Measurements from ENCODE around the gene SLC25A21. TPM values are rescaled to one million over a fixed set of nuclear protein-coding genes. Genes with fewer than 3 reads are reported as not detected.

Gene SLC25A21
- total and polyA plus RNA-seq, 2 experiments from 2014 or later, result 10.6 to 12.1 TPM

DNA sequence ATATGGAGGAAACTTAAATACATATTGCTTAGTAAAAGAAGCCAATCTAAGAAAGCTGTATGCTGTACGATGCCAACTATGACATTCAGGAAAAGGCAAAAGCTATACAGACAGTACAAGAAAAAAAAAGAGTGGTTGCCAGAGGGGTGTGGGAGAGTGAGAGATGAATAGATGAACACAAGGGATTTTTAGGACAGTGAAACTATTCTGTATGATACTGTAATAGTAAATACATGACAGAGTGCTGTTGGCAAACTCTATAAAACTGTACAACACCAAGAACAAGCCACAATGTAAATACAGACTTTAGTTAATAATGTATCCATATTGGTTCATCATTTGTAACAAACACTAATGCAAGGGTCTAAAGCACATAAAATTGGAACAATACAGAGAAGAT lies 14.5 kb upstream of the SLC25A21 start:
- no peak overlapping the region for H3K4me3 ChIP-seq
- Mint-ChIP-seq H3K27ac (no peak overlapping the region), H3K36me3 (ENCODE audit: low read depth) (no peaks in the 10 kb centered on the region), H3K4me1 (no peaks in the 10 kb centered on the region), H3K9me3 (peaks cover 3% of the 10 kb centered on the region; the same call in 2 of the 3 replicates), H3K27me3 (ENCODE audit: insufficient read depth, low read depth, poor library complexity) (peaks cover 4% of the 10 kb centered on the region), H3K4me3 (no peak overlapping the region)
- no peaks in the 10 kb centered on the region for H3K27me3 ChIP-seq (ENCODE audit: insufficient read depth)
- no peak overlapping the region for H3K4me2 ChIP-seq
- H3K36me3 ChIP-seq (ENCODE audit: insufficient read depth), result no peaks in the 10 kb centered on the region
- H3K4me1 ChIP-seq (ENCODE audit: insufficient read depth), result no peaks in the 10 kb centered on the region
- TF ChIP-seq, protein P1, sequence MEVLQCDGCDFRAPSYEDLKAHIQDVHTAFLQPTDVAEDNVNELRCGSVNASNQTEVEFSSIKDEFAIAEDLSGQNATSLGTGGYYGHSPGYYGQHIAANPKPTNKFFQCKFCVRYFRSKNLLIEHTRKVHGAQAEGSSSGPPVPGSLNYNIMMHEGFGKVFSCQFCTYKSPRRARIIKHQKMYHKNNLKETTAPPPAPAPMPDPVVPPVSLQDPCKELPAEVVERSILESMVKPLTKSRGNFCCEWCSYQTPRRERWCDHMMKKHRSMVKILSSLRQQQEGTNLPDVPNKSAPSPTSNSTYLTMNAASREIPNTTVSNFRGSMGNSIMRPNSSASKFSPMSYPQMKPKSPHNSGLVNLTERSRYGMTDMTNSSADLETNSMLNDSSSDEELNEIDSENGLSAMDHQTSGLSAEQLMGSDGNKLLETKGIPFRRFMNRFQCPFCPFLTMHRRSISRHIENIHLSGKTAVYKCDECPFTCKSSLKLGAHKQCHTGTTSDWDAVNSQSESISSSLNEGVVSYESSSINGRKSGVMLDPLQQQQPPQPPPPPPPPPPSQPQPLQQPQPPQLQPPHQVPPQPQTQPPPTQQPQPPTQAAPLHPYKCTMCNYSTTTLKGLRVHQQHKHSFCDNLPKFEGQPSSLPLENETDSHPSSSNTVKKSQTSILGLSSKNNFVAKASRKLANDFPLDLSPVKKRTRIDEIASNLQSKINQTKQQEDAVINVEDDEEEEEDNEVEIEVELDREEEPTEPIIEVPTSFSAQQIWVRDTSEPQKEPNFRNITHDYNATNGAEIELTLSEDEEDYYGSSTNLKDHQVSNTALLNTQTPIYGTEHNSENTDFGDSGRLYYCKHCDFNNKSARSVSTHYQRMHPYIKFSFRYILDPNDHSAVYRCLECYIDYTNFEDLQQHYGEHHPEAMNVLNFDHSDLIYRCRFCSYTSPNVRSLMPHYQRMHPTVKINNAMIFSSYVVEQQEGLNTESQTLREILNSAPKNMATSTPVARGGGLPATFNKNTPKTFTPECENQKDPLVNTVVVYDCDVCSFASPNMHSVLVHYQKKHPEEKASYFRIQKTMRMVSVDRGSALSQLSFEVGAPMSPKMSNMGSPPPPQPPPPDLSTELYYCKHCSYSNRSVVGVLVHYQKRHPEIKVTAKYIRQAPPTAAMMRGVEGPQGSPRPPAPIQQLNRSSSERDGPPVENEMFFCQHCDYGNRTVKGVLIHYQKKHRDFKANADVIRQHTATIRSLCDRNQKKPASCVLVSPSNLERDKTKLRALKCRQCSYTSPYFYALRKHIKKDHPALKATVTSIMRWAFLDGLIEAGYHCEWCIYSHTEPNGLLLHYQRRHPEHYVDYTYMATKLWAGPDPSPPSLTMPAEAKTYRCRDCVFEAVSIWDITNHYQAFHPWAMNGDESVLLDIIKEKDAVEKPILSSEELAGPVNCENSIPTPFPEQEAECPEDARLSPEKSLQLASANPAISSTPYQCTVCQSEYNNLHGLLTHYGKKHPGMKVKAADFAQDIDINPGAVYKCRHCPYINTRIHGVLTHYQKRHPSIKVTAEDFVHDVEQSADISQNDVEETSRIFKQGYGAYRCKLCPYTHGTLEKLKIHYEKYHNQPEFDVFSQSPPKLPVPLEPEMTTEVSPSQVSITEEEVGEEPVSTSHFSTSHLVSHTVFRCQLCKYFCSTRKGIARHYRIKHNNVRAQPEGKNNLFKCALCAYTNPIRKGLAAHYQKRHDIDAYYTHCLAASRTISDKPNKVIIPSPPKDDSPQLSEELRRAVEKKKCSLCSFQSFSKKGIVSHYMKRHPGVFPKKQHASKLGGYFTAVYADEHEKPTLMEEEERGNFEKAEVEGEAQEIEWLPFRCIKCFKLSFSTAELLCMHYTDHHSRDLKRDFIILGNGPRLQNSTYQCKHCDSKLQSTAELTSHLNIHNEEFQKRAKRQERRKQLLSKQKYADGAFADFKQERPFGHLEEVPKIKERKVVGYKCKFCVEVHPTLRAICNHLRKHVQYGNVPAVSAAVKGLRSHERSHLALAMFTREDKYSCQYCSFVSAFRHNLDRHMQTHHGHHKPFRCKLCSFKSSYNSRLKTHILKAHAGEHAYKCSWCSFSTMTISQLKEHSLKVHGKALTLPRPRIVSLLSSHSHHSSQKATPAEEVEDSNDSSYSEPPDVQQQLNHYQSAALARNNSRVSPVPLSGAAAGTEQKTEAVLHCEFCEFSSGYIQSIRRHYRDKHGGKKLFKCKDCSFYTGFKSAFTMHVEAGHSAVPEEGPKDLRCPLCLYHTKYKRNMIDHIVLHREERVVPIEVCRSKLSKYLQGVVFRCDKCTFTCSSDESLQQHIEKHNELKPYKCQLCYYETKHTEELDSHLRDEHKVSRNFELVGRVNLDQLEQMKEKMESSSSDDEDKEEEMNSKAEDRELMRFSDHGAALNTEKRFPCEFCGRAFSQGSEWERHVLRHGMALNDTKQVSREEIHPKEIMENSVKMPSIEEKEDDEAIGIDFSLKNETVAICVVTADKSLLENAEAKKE (CRISPR knock-in tag; IDR thresholded peaks at IDR 0.05), result no peak
- TF ChIP-seq EZH2 (IDR thresholded peaks at IDR 0.05; ENCODE audit: low read depth, unreplicated experiment) (no peak), NANOG (IDR thresholded peaks at IDR 0.05; ENCODE audit: borderline replicate concordance) (no peak), ZNF114 (CRISPR knock-in tag; IDR thresholded peaks at IDR 0.05) (no peak), EZH2phosphoT487 (IDR thresholded peaks at IDR 0.05; ENCODE audit: unreplicated experiment) (no peak), ZNF331 (CRISPR knock-in tag; IDR thresholded peaks at IDR 0.05; ENCODE audit: low read depth) (no peak), JUNB (IDR thresholded peaks at IDR 0.05; ENCODE audit: unreplicated experiment) (no peak), POLR2AphosphoS5 (IDR thresholded peaks at IDR 0.05; ENCODE audit: low read depth) (no peak), STAT1 (IDR thresholded peaks at IDR 0.05; ENCODE audit: unreplicated experiment) (no peak), CREB1 (CRISPR knock-in tag; IDR thresholded peaks at IDR 0.05; ENCODE audit: low read depth) (no peak)
- TF ChIP-seq, protein P2, sequence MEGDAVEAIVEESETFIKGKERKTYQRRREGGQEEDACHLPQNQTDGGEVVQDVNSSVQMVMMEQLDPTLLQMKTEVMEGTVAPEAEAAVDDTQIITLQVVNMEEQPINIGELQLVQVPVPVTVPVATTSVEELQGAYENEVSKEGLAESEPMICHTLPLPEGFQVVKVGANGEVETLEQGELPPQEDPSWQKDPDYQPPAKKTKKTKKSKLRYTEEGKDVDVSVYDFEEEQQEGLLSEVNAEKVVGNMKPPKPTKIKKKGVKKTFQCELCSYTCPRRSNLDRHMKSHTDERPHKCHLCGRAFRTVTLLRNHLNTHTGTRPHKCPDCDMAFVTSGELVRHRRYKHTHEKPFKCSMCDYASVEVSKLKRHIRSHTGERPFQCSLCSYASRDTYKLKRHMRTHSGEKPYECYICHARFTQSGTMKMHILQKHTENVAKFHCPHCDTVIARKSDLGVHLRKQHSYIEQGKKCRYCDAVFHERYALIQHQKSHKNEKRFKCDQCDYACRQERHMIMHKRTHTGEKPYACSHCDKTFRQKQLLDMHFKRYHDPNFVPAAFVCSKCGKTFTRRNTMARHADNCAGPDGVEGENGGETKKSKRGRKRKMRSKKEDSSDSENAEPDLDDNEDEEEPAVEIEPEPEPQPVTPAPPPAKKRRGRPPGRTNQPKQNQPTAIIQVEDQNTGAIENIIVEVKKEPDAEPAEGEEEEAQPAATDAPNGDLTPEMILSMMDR (conservative IDR thresholded peaks at IDR 0.05; ENCODE audit: low read depth in 2 of 2), result no peak
- TF ChIP-seq, protein P3, sequence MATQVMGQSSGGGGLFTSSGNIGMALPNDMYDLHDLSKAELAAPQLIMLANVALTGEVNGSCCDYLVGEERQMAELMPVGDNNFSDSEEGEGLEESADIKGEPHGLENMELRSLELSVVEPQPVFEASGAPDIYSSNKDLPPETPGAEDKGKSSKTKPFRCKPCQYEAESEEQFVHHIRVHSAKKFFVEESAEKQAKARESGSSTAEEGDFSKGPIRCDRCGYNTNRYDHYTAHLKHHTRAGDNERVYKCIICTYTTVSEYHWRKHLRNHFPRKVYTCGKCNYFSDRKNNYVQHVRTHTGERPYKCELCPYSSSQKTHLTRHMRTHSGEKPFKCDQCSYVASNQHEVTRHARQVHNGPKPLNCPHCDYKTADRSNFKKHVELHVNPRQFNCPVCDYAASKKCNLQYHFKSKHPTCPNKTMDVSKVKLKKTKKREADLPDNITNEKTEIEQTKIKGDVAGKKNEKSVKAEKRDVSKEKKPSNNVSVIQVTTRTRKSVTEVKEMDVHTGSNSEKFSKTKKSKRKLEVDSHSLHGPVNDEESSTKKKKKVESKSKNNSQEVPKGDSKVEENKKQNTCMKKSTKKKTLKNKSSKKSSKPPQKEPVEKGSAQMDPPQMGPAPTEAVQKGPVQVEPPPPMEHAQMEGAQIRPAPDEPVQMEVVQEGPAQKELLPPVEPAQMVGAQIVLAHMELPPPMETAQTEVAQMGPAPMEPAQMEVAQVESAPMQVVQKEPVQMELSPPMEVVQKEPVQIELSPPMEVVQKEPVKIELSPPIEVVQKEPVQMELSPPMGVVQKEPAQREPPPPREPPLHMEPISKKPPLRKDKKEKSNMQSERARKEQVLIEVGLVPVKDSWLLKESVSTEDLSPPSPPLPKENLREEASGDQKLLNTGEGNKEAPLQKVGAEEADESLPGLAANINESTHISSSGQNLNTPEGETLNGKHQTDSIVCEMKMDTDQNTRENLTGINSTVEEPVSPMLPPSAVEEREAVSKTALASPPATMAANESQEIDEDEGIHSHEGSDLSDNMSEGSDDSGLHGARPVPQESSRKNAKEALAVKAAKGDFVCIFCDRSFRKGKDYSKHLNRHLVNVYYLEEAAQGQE (IDR thresholded peaks at IDR 0.05; ENCODE audit: unreplicated experiment), result no peak
- TF ChIP-seq, protein P4, sequence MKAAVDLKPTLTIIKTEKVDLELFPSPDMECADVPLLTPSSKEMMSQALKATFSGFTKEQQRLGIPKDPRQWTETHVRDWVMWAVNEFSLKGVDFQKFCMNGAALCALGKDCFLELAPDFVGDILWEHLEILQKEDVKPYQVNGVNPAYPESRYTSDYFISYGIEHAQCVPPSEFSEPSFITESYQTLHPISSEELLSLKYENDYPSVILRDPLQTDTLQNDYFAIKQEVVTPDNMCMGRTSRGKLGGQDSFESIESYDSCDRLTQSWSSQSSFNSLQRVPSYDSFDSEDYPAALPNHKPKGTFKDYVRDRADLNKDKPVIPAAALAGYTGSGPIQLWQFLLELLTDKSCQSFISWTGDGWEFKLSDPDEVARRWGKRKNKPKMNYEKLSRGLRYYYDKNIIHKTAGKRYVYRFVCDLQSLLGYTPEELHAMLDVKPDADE (IDR thresholded peaks at IDR 0.05), result no peak
- H3K79me2 ChIP-seq (replicated peaks; ENCODE audit: insufficient read depth), result no peaks in the 10 kb centered on the region
- no peaks in the 10 kb centered on the region for H3F3A ChIP-seq (replicated peaks; ENCODE audit: low read depth)
- no peaks in the 10 kb centered on the region for H4K20me1 ChIP-seq (replicated peaks; ENCODE audit: insufficient read depth)
- H3K9me2 ChIP-seq (ENCODE audit: insufficient read depth), result no peaks in the 10 kb centered on the region
- no peak for DNase-seq (ENCODE audit: low spot score)
- no peak overlapping the region for H2AFZ ChIP-seq
- no peak for ATAC-seq
- no peak overlapping the region for H3K27ac ChIP-seq (ENCODE audit: low read depth)

Measured in GM23338 (cell line).